HG03469 (cell line): ENCODE results near the gene RSAD2.
"Not testable (repeated sequence)": the region's sequence is repeated elsewhere in the genome, so short reads cannot be mapped to it uniquely, and the experiment has no call there.

Experiments
- ATAC-seq: cut with Tn5 transposase; IDR thresholded peaks from one replicate; pipeline ENCODE4 v1.9.1; 2021; ENCODE audit warnings: mild to moderate bottlenecking, moderate library complexity, moderate number of reproducible peaks; ENCODE audit not compliant: unreplicated experiment

Gene RSAD2

DNA sequence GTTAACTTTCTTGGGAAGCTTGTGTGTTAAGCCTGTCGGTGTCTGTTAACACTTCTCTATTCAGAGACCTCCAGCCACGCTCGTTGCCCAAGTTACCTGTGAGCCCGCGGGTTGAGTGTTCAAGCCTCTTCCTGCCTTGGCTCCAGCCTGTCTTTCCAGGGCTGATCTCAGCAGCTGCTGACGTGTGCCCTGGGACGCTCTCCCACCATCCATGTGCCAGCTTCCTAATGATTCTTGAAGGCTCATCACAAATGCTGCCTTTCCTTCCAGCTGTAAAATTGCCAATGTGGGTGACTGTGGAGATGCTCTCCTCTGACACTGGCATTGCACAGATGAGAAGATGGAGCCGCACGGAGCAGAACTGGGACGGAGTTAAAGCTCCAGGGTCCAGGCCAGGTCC lies 45.7 kb downstream of the RSAD2 start:
- no peak for ATAC-seq

DNA sequence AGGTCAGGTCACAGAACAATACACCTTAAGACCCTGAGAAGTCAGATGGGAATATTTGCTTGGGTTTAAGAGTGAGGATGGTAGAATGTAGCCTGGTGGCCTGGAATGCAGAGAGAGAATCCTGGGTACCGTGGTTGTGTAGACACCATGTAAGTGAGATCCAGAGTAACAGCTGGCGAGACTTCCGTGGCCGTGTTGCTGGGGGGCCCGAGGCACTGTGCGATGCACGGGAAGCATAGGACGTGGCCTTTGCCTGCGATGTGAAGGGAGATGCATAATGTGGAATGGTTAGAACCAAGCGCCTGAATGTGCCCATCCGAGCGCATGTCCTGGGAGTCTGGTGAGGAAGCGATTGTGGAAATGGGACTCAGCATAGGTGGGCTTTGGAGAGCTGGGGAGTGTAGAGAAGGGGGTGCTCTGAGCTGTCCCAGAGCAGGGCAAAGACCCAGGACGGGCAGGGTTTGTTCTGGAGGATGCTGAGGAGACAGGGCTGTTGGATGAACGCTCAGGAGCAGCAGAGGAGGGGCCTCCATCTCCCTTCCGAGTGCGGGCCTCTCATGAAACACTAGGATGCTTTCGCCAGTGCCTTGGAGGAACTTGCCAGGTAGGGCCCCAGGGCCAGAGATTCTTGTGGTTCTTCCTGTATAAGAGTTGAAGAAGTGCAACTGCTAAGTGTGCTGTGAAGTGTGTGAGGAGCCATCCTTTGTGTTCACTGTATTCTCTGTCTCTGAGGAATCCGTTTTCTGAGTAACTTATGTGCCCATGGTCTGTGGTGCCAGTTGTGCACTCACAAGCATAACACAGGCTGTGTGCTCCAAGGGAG lies 46.7 kb downstream of the RSAD2 start:
- ATAC-seq: no peak

DNA sequence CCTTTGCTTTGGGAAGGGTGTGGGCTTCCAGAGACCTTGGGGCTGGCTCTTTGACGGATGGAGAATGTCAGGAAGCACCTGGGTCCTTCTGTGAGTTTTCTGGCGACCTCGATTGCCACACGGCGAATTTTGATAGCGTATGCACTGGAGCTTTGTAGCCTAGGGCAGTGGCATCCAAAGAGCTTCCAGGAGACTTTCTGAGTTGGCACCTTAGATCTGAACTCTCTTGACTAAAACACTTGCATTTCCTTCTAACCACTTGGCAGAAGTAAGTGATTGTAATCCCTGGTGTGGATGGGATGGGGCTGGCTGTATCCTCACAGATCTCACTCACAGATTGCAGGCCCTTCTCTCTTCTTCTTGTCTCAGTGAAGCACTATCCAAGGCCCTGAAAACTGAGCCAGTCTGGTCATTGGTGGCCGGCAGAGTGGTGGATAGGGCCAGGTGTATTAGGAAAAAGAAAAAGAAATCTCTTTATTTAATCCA lies 47.4 kb downstream of the RSAD2 start:
- ATAC-seq: no peak

DNA sequence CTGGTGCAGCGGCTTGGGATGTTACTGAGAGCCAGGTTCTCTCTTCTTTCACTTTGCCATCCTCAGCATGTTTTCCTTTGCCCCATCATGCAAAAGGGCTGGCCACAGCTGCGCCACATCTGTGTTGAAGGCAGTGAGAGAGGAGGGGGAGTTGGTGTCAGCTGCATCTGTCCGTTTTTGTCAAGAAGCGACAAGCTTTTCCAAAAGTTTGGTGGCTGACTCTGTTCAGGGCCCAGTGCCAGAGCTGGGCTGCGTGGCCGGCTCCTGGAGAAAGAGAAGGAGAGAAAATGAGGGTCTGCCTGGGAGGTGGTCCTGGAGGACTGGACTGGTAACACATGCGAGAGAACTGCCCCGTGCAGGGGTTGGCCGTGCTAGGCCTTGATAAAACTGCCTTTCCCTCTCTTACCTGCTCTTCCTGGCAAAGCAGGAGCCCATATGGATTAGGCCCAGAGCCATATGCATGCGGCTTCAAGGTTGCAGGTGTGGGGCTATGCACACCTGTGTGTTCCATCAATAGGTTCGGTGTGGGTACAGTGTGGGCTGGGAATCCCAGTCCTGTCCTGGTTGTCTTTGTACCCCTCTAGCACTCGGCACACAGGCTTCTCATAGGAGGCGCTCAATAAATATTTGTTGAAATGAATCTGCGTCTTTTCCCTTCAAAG lies 48.6 kb downstream of the RSAD2 start:
- ATAC-seq: no peak

DNA sequence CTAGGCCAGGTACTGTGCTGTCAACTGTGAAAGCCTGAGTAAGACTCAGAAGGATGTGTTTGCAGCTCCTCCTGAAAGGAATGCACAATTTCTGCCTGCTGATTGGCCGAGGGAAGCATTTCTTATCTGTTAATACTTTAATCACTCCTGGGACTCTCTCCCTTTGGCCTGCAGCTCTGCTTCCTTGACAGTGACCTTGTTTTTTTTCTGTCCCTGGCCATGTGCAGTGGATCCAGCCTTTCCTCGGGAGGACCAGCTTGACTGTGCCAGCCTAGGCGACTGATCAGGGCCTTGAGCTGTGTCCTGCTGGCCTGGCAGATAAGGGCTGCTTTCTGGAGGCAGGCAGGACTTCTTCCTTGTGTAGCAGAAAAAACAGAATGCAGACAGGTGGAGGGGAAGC lies 49.6 kb downstream of the RSAD2 start:
- no peak for ATAC-seq

DNA sequence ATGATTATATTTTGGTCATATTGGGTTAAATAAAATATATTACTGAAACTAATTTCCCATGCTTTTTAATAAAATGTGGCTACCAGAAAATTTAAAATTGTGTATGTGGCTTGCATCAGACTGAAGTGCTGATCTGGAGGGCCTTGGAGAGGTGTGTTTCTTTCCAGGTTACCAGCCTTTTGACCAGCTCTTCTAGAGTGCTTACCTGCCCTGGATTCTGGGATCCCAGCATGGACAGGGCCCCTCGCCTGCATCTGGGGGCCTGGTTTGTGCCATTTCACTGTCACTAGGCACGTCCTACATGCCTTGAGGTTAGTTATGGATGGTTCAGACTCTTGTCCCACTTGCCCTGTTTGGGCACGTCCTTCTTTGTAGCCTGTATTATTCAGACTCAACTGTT lies 50.2 kb downstream of the RSAD2 start:
- no peak for ATAC-seq

DNA sequence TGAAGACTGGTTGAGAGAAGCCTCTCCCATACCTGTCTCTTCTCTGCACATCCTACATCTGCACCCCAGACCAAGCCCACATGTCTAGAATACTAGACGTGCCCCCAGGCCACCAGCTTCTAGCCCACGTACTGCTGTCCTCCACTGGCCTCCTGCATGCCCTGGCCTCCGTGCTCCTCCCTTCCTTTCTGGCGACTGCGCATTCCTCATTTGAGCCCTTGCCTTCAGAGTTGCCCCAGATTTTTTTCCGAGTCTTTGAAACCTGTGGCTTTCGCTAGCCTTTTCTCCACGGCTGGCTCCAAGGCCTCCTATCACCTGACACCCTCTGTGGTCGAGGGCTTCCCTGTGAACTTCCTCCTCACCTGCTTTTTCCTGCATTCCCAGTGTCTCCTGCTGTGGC lies 50.9 kb downstream of the RSAD2 start:
- no peak for ATAC-seq

DNA sequence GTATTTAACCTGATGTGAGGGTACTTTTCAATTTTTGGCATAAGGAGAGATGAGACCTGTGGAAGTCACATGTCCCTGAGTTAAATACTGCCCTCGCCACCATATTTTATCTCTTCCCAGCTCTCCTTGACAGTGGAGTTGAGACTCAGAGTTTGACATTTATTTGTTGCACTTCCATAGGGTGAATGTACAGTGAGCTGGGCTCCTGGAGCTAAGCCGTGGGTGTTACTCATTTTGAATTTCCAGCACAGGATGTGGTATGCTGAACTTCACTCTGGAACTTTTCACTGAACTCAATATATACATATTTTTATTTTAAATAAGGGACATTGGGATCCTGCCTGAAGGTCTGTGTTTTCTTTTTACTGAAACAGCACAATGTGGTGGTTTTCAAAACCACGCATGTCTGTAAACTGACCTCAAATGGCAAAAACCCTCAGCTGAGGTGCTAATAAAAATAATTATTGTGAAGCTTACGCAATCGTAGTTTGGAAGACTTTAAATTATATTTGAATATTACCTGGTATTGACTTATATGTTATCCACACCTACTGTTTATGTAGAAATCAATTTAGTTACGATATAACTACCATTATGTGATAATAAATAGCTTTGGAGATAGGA lies 51.7 kb downstream of the RSAD2 start:
- no peak for ATAC-seq

DNA sequence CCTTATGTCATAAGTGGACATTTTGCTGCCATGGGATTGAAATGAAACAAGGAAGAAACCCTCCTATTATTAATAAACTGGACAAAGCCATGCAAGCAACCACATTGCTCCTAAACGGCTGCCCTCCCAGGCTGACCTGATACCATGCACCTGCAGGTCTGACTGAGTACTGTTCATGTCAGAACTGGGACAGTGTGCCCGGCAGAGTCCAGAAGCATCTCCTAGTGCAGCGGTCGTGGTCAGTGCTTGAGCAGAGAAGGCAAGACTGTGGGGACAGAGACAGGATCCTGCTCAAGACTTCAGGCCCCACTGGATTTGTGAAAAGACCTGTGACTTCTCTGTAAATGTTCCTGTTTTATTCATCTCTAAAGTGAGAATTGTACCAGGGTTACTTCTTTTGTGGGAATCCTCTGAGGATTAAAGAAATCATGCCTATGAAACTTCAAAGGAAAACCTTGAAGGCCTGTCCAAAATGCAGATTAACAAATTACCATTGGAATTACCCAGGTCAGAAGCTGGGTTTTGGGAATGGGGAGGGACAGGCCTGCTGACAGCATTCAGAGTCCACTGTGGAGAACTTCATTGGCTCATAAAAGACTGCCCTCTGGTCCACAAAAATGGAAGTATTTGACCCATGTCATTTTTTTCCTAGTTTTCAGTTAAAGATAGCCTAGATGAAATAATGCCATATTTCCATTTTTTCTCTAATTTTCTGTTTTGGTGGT lies 53.5 kb downstream of the RSAD2 start:
- ATAC-seq: no peak

DNA sequence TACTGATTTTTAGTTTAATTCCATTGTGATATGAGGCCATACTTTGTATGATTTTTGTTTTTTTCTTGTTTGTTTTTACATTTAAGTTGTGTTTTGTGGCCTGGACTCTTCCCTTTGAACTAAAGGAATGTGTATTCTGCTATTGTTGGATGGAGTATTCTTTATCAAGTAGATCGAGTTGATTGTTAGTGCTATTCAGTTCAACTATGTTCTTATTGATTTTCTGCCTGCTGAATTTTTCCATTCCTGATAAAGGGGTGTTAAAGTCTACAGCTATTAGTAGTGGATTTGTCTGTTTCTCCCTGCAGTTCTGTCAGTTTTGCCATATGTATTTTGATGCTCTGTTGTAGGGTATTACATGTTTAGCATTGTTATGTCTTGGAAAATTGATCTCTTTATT lies 54.2 kb downstream of the RSAD2 start:
- ATAC-seq: no peak

DNA sequence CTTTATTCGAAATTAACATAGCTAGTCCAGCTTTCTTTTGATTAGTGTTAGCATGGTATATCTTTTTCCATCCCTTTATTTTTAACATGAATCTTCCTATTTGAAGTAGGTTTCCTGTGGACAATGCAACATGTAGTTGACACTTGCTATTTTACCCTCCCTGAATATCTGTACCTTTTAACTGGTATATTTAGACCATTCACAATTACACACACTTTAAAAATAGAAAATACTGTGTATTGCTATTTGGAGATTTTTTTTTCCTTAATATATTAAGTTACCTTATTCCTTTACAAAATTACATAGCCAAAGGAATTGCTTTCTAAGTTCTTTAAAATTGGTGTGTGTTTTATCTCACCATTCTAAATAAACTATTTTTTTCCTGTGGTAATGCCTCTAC lies 54.6 kb downstream of the RSAD2 start:
- ATAC-seq: no peak

DNA sequence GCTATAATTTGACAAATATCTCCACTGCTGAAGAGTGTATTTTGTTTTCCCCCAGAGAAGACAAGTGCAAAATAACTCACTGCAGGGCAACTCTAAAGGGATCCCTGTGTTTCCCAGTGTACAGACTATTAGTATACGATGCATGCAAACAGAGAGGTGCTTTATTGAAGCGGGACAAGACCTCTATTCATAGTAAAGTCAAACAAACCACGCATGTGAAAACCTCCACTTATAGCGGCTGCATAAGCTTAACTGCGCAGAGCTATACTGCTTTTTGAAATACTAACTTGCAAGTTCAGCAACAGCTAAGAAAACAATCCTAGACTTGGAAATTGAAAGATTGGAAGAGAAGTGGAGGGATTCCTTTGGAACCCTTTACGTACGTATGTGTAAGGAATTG lies 55.3 kb downstream of the RSAD2 start:
- ATAC-seq: no peak

DNA sequence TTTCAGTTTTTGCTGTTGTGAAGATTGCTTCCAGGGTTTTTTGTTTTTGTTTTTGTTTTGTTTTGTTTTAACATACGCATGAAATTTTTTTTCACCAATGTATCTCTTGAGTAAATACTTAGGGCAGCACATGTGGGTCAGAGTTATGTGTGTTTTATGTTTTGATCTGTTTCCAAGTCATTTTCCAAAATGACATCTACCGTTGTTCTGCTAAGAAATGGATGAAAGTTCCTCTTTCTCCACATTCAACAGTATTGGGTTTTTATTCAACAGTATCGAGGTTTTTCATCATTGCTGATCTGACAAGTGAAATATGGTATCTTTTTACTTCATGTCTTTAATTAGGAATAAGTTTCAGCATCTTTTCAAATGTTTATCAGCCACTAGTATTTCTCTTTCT lies 56.3 kb downstream of the RSAD2 start:
- no peak for ATAC-seq

DNA sequence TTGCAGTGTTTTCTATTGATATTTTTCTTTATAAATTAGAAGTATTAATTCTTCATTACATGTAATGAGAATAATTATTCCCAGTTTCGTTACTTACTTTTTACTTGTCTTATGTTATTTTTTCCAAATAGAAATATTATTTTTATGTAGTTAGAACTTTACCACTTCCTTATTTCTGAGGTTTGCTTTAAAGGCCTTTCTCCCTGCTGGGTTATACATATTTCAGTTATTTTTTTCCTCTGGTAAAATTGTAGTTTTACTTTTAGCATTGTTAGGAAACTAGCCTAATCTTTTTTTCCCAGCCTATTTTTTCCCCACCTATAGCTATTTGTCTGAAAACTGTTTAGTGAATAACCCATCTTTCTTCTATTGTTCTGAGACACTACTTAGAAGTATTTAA lies 56.8 kb downstream of the RSAD2 start:
- ATAC-seq: no peak

DNA sequence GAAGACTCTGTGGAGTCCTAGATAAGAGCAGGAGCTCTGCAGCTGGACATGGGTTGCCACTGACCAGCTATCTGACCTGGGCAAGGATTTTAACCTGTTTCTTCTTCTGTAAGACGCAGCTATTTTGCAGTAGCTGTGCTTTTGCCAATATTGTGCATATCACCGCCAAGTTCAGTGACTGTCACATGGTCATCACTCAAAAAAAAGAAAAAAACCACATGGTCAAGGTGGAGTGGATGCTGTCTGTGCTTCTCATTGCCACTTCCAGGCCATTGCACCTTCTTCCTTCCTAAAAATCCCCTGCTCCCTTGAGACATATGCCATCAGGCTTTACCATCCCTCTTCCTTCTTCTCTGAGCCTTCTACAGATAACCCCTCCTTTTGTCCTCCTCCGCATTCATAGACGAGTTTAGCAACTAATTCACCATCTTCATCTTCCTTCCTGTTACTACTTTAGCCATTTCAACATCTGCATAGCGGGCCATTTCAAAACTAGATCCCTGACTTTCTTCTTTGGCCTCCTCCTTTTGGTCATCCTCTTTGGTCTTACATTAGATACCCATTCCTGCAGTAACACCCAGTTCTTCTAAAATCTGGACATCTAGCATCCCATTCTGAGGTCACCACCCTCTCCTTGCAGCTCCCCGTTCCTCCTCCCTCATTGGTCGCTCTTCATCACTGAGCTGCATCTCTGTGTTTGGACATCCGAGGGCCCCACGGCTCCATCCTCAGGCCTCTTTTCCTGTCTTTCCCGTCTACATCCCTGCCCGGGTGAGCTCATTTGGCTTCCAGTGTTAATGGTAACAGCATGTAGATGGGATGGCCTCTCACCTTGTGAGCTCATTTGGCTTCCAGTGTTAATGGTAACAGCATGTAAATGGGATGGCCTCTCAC lies 57.4 kb downstream of the RSAD2 start:
- no peak for ATAC-seq

DNA sequence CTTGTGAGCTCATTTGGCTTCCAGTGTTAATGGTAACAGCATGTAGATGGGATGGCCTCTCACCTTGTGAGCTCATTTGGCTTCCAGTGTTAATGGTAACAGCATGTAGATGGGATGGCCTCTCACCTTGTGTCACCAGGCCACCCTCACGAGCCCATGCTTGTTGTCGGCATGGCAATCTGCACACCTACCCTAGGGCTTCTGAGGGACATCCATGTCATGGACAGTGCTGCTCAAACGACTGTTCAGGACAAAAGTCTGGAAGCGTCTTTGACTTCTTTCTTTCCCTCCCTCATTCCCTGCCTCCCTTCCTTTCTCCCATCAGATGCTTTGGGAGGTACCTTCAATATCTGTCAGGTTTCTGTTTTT lies 58.1 kb downstream of the RSAD2 start:
- not testable (repeated sequence) for ATAC-seq

DNA sequence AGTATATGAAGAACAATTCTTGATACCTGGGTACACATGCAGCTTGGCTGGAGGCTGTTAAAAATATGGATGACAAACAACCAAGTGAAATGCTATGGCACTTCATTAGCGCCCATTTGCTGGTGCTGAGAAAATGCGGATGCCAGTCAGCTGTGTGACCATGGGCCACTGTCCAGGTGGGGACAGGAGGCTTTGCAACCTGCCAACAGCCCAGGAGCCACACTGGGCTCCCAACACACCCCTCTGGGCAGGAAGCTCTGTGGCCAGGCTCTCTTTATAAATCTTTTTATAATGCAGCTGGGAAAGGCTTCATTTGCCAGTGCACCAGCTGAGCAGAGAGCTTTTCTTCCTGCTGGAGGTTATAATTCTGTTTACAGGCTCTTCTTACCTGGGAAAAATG lies 59.6 kb downstream of the RSAD2 start:
- ATAC-seq: no peak

DNA sequence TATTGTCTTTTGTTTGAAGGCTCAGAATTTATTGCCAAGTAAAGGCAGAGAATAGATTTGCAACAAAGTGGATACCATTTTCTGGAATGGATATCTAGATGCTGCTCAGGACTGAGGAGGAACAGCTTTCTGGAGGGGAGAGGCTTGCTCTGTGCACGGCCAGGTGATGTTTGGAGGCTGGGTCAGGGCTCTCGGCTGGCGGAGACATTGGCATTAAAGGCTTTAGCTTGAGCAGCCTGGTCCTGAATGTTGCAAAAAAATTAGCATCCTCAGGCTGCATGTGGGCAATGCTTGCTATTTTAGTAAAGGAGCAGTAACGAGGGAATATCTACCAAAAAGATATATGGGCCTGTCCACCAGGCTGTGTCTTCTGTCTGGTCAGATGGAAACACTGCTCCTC lies 60.0 kb downstream of the RSAD2 start:
- no peak for ATAC-seq

DNA sequence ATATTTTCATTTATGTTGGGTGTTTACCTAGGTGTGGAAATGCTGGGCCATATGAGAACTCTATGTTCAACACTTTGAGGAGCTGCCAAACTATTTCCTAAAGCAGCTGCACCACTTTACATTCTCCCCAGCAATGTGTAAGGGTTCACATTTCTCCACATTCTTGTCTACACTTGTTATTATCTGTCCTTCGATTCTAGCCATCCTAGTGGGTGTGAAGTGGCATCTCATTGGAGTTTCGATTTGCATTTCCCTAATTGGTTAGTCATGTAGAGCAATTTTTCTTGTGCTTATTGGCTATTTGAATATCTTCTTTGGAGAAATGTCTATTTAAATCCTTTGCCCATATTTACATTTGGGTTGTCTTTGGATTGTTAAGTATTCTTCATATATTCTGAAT lies 61.5 kb downstream of the RSAD2 start:
- no peak for ATAC-seq

DNA sequence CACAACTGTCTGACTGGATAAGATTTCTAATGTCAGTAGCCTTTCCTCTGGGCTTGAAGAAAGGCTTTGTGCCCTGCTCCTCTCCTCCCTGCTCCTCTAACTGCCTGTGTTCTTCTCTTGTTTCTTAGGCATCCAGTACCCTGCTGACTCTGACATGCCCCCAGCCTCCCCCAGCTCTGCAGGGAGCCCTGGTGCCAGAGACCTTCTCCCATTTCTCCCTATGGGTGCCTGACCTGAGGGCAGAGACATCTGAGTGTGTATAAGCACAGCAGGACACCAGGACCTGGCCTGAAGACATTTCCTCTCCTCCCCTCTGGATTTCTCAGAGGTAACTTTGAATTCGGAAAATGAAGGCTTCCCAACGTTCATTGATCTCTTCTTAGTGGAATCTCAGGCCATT lies 63.2 kb downstream of the RSAD2 start:
- no peak for ATAC-seq
